ENCODE data around the gene AKAP6.

Gene AKAP6

GRCh38 chr14:32618991-32619390, 289.9 kb downstream of the AKAP6 start:
- TF ChIP-seq CTCF (conservative IDR thresholded peaks at IDR 0.05; ENCODE audit: low read depth), result no peak
- DNase-seq (ENCODE audit: low spot score), result no peak
- POLR2A ChIA-PET (ENCODE audit: low non-redundant PET), result no interaction called here
- H3K27ac ChIP-seq, result no peak overlapping the region
- CTCF ChIA-PET, result no interaction called here

- TF ChIP-seq CTCF (conservative IDR thresholded peaks at IDR 0.05; ENCODE audit: low read depth), result no peak
- no peak for DNase-seq (ENCODE audit: low spot score)
- CTCF ChIA-PET, result no interaction called here
- H3K27ac ChIP-seq, result no peak overlapping the region
- POLR2A ChIA-PET (ENCODE audit: low non-redundant PET), result no interaction called here
These were observed 291.2 kb downstream of the AKAP6 start for GRCh38 chr14:32620303-32620702.

- POLR2A ChIA-PET (ENCODE audit: low non-redundant PET), result no interaction called here
- no peak for DNase-seq (ENCODE audit: low spot score)
- no peak for TF ChIP-seq CTCF (conservative IDR thresholded peaks at IDR 0.05; ENCODE audit: low read depth)
- no peak overlapping the region for H3K27ac ChIP-seq
- CTCF ChIA-PET, result interaction anchor here (0.6 kb wide), 1 partner anchor 16 kb away, joined by 3 read pairs; no protein-coding TSS in a partner anchor
These were observed 291.6 kb downstream of the AKAP6 start for GRCh38 chr14:32620724-32621123.

- no peak for TF ChIP-seq CTCF (conservative IDR thresholded peaks at IDR 0.05; ENCODE audit: low read depth)
- CTCF ChIA-PET, result no interaction called here
- DNase-seq (ENCODE audit: low spot score), result no peak
- POLR2A ChIA-PET (ENCODE audit: low non-redundant PET), result no interaction called here
- H3K27ac ChIP-seq, result no peak overlapping the region
These were observed 292.5 kb downstream of the AKAP6 start for GRCh38 chr14:32621585-32621984.

GRCh38 chr14:32622742-32623141, 293.6 kb downstream of the AKAP6 start:
- no peak for TF ChIP-seq CTCF (conservative IDR thresholded peaks at IDR 0.05; ENCODE audit: low read depth)

GRCh38 chr14:32623300-32624093, 294.4 kb downstream of the AKAP6 start:
- TF ChIP-seq CTCF (conservative IDR thresholded peaks at IDR 0.05; ENCODE audit: low read depth), result no peak
- ChIA-PET CTCF (no interaction called here), POLR2A (ENCODE audit: low non-redundant PET) (no interaction called here)
- DNase-seq (ENCODE audit: low spot score), result no peak
- H3K27ac ChIP-seq, result no peak overlapping the region

More at GRCh38 chr14:32622742-32623141, 293.6 kb downstream of the AKAP6 start:
- ChIA-PET POLR2A (ENCODE audit: low non-redundant PET) (no interaction called here), CTCF (no interaction called here)
- no peak overlapping the region for H3K27ac ChIP-seq
- no peak for DNase-seq (ENCODE audit: low spot score)
